H9 (cell line): ENCODE measurements around the gene SLC24A1. TPM values are rescaled to one million over a fixed set of nuclear protein-coding genes. Genes with fewer than 3 reads are reported as not detected.

Experiments used
- DNase-seq: peaks from one replicate; pipeline ENCODE4 v3.0.0-alpha.2; 2017
- H2AFZ ChIP-seq: one replicate; pipeline ENCODE4 v1.6.1; 2013; ENCODE audit warnings: mild to moderate bottlenecking, low read length, control low read depth, moderate library complexity
- H2AK5ac ChIP-seq: 2 replicates; pipeline ENCODE4 v1.6.1; 2013; ENCODE audit warnings: low read length, control low read depth, mixed read lengths; ENCODE audit not compliant: insufficient read length
- H2BK120ac ChIP-seq: one replicate; pipeline ENCODE4 v1.6.1; 2013; ENCODE audit warnings: low read depth, mild to moderate bottlenecking, low read length, control low read depth, inconsistent platforms; ENCODE audit not compliant: poor library complexity, severe bottlenecking
- H2BK12ac ChIP-seq: 2 replicates; pipeline ENCODE4 v1.6.1; 2013; ENCODE audit warnings: low read length, control low read depth, mixed read lengths, low read depth; ENCODE audit not compliant: insufficient read length
- H2BK15ac ChIP-seq: 2 replicates; pipeline ENCODE4 v1.6.1; 2013; ENCODE audit warnings: low read depth, low read length, control low read depth
- H2BK20ac ChIP-seq: one replicate; pipeline ENCODE4 v1.6.1; 2013; ENCODE audit warnings: low read depth, mild to moderate bottlenecking, low read length, control low read depth, inconsistent platforms; ENCODE audit not compliant: poor library complexity, severe bottlenecking
- H2BK5ac ChIP-seq: 2 replicates; pipeline ENCODE4 v1.6.1; 2013; ENCODE audit warnings: low read length, control low read depth, mixed read lengths; ENCODE audit not compliant: insufficient read length
- H3K14ac ChIP-seq: 2 replicates; pipeline ENCODE4 v1.6.1; 2013; ENCODE audit warnings: low read length, control low read depth; ENCODE audit not compliant: insufficient read depth
- H3K18ac ChIP-seq: 2 replicates; pipeline ENCODE4 v1.6.1; 2013; ENCODE audit warnings: low read depth, mild to moderate bottlenecking, mixed read lengths, low read length, control low read depth; ENCODE audit not compliant: insufficient read length
- H3K23ac ChIP-seq: 2 replicates; pipeline ENCODE4 v1.6.1; 2013; ENCODE audit warnings: low read length, control low read depth, mixed read lengths, low read depth; ENCODE audit not compliant: insufficient read length
- H3K23me2 ChIP-seq: 2 replicates; pipeline ENCODE4 v1.6.1; 2013; ENCODE audit warnings: low read depth, mild to moderate bottlenecking, mixed read lengths, low read length, control low read depth; ENCODE audit not compliant: insufficient read length, poor library complexity, severe bottlenecking
- H3K27ac ChIP-seq: 2 replicates; pipeline ENCODE4 v1.5.1; 2013; ENCODE audit warnings: low read length, control low read depth, mixed read lengths, low read depth; ENCODE audit not compliant: insufficient read length
- H3K27me3 ChIP-seq: 2 replicates; pipeline ENCODE4 v1.6.1; 2013; ENCODE audit warnings: low read length, control low read depth, inconsistent platforms; ENCODE audit not compliant: insufficient read depth
- H3K4ac ChIP-seq: 2 replicates; pipeline ENCODE4 v1.6.1; 2013; ENCODE audit warnings: low read depth, mild to moderate bottlenecking, control low read depth, inconsistent platforms, low read length, moderate library complexity
- H3K4me1 ChIP-seq: 2 replicates; pipeline ENCODE4 v1.6.1; 2013; ENCODE audit warnings: low read length, control low read depth, inconsistent platforms; ENCODE audit not compliant: insufficient read depth
- H3K4me2 ChIP-seq: 2 replicates; pipeline ENCODE4 v1.6.1; 2013; ENCODE audit warnings: low read length, control low read depth, mixed read lengths; ENCODE audit not compliant: insufficient read length, insufficient read depth
- H3K56ac ChIP-seq: 2 replicates; pipeline ENCODE4 v1.6.1; 2013; ENCODE audit warnings: low read depth, mild to moderate bottlenecking, mixed read lengths, low read length, control low read depth; ENCODE audit not compliant: insufficient read length
- H3K79me1 ChIP-seq: 2 replicates; pipeline ENCODE4 v1.6.1; 2013; ENCODE audit warnings: low read depth, mild to moderate bottlenecking, moderate library complexity, low read length, control low read depth, inconsistent platforms; ENCODE audit not compliant: insufficient read depth, poor library complexity, severe bottlenecking
- H3K79me2 ChIP-seq: 2 replicates; pipeline ENCODE4 v1.6.1; 2013; ENCODE audit warnings: low read length, control low read depth, inconsistent platforms; ENCODE audit not compliant: insufficient read depth
- H3K9ac ChIP-seq: 2 replicates; pipeline ENCODE4 v1.6.1; 2013; ENCODE audit warnings: low read length, control low read depth, mixed read lengths; ENCODE audit not compliant: insufficient read length; ENCODE audit errors: extremely low read depth
- H3K9me3 ChIP-seq: one replicate; pipeline ENCODE4 v1.6.1; 2013; ENCODE audit warnings: low read depth, low read length, inconsistent platforms; ENCODE audit not compliant: control insufficient read depth
- H3T11ph ChIP-seq: one replicate; pipeline ENCODE4 v1.6.1; 2013; ENCODE audit warnings: mild to moderate bottlenecking, low read length, control low read depth, inconsistent platforms
- H4K20me1 ChIP-seq: one replicate; pipeline ENCODE4 v1.6.1; 2013; ENCODE audit not compliant: control insufficient read depth, insufficient read length, insufficient read depth
- H4K5ac ChIP-seq: 2 replicates; pipeline ENCODE4 v1.6.1; 2013; ENCODE audit warnings: low read depth, mild to moderate bottlenecking, mixed read lengths, low read length, control low read depth; ENCODE audit not compliant: insufficient read length
- H4K8ac ChIP-seq: replicated peaks from 2 replicates; pipeline ENCODE4 v1.6.1; 2013; ENCODE audit warnings: low read length, control low read depth, mixed read lengths, low read depth; ENCODE audit not compliant: insufficient read length
- H4K91ac ChIP-seq: 2 replicates; pipeline ENCODE4 v1.6.1; 2013; ENCODE audit warnings: low read depth, mild to moderate bottlenecking, moderate library complexity, mixed read lengths, low read length, control low read depth; ENCODE audit not compliant: insufficient read length
- H3K27ac Mint-ChIP-seq, 3 experiments: 2 replicates in 2 of 3; 3 replicates in 1 of 3; pipeline ENCODE4 v1.8.0; 2020 to 2021; ENCODE audit warnings: mixed read lengths in 3 of 3, mild to moderate bottlenecking in 1 of 3, moderate library complexity in 1 of 3
- H3K27me3 Mint-ChIP-seq: 2 replicates; pipeline ENCODE4 v1.8.0; 2021; ENCODE audit warnings: low read depth, mild to moderate bottlenecking, moderate library complexity, mixed read lengths
- H3K36me3 Mint-ChIP-seq, 3 experiments: 2 replicates in 2 of 3; 3 replicates in 1 of 3; pipeline ENCODE4 v1.8.0; 2020 to 2021; ENCODE audit warnings: low read depth in 3 of 3, mixed read lengths in 3 of 3; ENCODE audit not compliant: insufficient read depth in 1 of 3
- H3K4me1 Mint-ChIP-seq, 2 experiments: 2 replicates each; pipeline ENCODE4 v1.8.0; 2020; ENCODE audit warnings: mixed read lengths in 2 of 2
- H3K4me3 Mint-ChIP-seq, 2 experiments: 2 replicates in 1 of 2; 3 replicates in 1 of 2; pipeline ENCODE4 v1.8.0; 2020 to 2021; ENCODE audit warnings: mild to moderate bottlenecking in 2 of 2, mixed read lengths in 2 of 2, moderate library complexity in 1 of 2
- H3K9me3 Mint-ChIP-seq, 2 experiments: 2 replicates in 1 of 2; 3 replicates in 1 of 2; pipeline ENCODE4 v1.8.0; 2020; ENCODE audit warnings: mild to moderate bottlenecking in 2 of 2, mixed read lengths in 2 of 2, moderate library complexity in 1 of 2
- CTCF ChIP-seq: fragments of 200-600 bp; sonication (generic); conservative IDR thresholded peaks from 3 replicates; pipeline ENCODE4 v1.8.0; 2021; ENCODE audit warnings: antibody characterized with exemption, mild to moderate bottlenecking
- whole genome bisulfite sequencing: extraction: QIAGEN DNeasy Blood & Tissue Kit; methylation state at CpG from one replicate; pipeline ENCODE4 v1.1.7; 2013; ENCODE audit warnings: missing lambda C conversion rate, low lambda C conversion rate, mixed read lengths; ENCODE audit not compliant: insufficient read length; ENCODE audit errors: extremely low coverage; 5-methylcytosine and 5-hydroxymethylcytosine counted together
- total RNA-seq: library from RNA; stranded (reverse); gene quantifications from 2 replicates; pipeline ENCODE4 v1.2.1, GENCODE V29; 2021

SLC24A1 gene
- total RNA-seq, 1 experiment from 2014 or later = 8.6 TPM

- no peak overlapping the region for H3K23ac ChIP-seq
- no peak for TF ChIP-seq CTCF
- no peak overlapping the region for H3K4me2 ChIP-seq
- H3K9ac ChIP-seq = no peak overlapping the region
- H4K5ac ChIP-seq = no peak overlapping the region
- no peak overlapping the region for H2BK12ac ChIP-seq
- no peak overlapping the region for H3K4me3 Mint-ChIP-seq
- no peaks in the 10 kb centered on the region for H3K27me3 Mint-ChIP-seq
- peaks cover 9 to 10% of the 10 kb centered on the region in 2 experiments for H3K4me1 Mint-ChIP-seq
- H3T11ph ChIP-seq = no peak overlapping the region
- H3K23me2 ChIP-seq = no peaks in the 10 kb centered on the region
- no peak overlapping the region for H2BK120ac ChIP-seq
- H3K14ac ChIP-seq = no peak overlapping the region
- H3K9me3 ChIP-seq = no peaks in the 10 kb centered on the region
- H3K9me3 Mint-ChIP-seq = no peaks in the 10 kb centered on the region
- no peak overlapping the region for H3K4ac ChIP-seq
- H3K79me2 ChIP-seq = no peaks in the 10 kb centered on the region
- DNase-seq = no peak
- no peak overlapping the region for H3K27ac Mint-ChIP-seq
- no peak overlapping the region for H3K56ac ChIP-seq
- no peak overlapping the region for H2AK5ac ChIP-seq
- no peak overlapping the region for H2BK20ac ChIP-seq
- H2BK15ac ChIP-seq = no peak overlapping the region
- H3K27ac ChIP-seq = no peak overlapping the region
- no peaks in the 10 kb centered on the region for H4K20me1 ChIP-seq
- no peak overlapping the region for H3K18ac ChIP-seq
- no peaks in the 10 kb centered on the region for H3K27me3 ChIP-seq
- no peaks in the 10 kb centered on the region for H3K36me3 Mint-ChIP-seq
- H3K79me1 ChIP-seq = no peaks in the 10 kb centered on the region
- no peaks in the 10 kb centered on the region for H3K4me1 ChIP-seq
- H4K91ac ChIP-seq = no peak overlapping the region
- H4K8ac ChIP-seq = no peak overlapping the region
- WGBS = no CpG with 5 or more reads among the region's 4 CpGs
- H2BK5ac ChIP-seq = no peak overlapping the region
- H2AFZ ChIP-seq = no peak overlapping the region
Measured at GRCh38 chr15:65632780-65633375, 11.1 kb downstream of the SLC24A1 start.
